ENCODE results near the gene ENTR1. TPM values are rescaled to one million over a fixed set of nuclear protein-coding genes. Genes with fewer than 3 reads are reported as not detected.

ENTR1 gene
- total and polyA plus RNA-seq, 10 of the 15 experiments (the other 5 are each of a cell fraction or from before 2014, with no cell fraction given), result 8.2 to 96.4 (median 41.1) TPM

GRCh38 chr9:136395020-136395340 lies 15.4 kb downstream of the ENTR1 start:
- Histone ChIP-seq H3K4me1 (ENCODE audit: control insufficient read depth, insufficient read depth, low read length) (peaks cover 5% of the 10 kb centered on the region), H3K9me3 (replicated peaks; ENCODE audit: control insufficient read depth, insufficient read depth, low read length) (no peaks in the 10 kb centered on the region), H3K4me3 (no peak overlapping the region), H3K4me2 (ENCODE audit: control insufficient read depth, insufficient read depth) (no peak overlapping the region), H4K20me1 (ENCODE audit: control insufficient read depth, insufficient read depth) (no peaks in the 10 kb centered on the region), H3K27ac (ENCODE audit: control insufficient read depth, insufficient read depth) (no peak overlapping the region), H2AFZ (ENCODE audit: control insufficient read depth, low read depth, low read length) (no peak overlapping the region), H3K79me2 (ENCODE audit: control insufficient read depth, insufficient read depth, low read length) (peaks cover 23% of the 10 kb centered on the region), H3K9ac (ENCODE audit: control insufficient read depth, insufficient read depth, low read length) (no peak overlapping the region), H3K27me3 (replicated peaks in 1 of 2; ENCODE audit: control insufficient read depth in 2 of 2, insufficient read depth in 2 of 2, low read length in 1 of 2) (no peaks in the 10 kb centered on the region), H3K36me3 (ENCODE audit: control insufficient read depth in 2 of 2, insufficient read depth in 2 of 2, low read length in 1 of 2) (peaks cover 19 to 33% of the 10 kb centered on the region in 2 experiments)
- intact Hi-C loops (cut with micrococcal nuclease; ENCODE audit: unreplicated experiment), result no loop called here
- POLR2A ChIA-PET, result no interaction called here
- SMC1A ChIA-PET (ENCODE audit: uncharacterized antibody, unreplicated experiment), result no interaction called here
- RAD21 ChIA-PET (ENCODE audit: unreplicated experiment), result no interaction called here
- no TSS peak for BruUV-seq (replicated peaks)
- CTCF ChIA-PET, result no interaction called here
- ATAC-seq (no peak), FAIRE-seq (no peak), DNase-seq (ENCODE audit: low read depth, low spot score) (no peak)
- TF ChIP-seq BCL3 (IDR thresholded peaks at IDR 0.05; ENCODE audit: borderline replicate concordance, insufficient read depth, low read depth, low read length, poor library complexity, severe bottlenecking) (peak; percentile 76), IRF3 (IDR thresholded peaks at IDR 0.05) (no peak)
- in situ Hi-C loops (cut with MboI), result loop anchor here (5.0 kb wide), 1 partner anchor 58 kb away; no protein-coding TSS in a partner anchor
- 96% methylated on average over 13 of the region's 13 CpGs for WGBS (ENCODE audit: insufficient coverage, insufficient replicate concordance, low lambda C conversion rate, missing lambda C conversion rate)

- ChIA-PET RAD21 (ENCODE audit: unreplicated experiment) (no interaction called here), SMC1A (ENCODE audit: uncharacterized antibody, unreplicated experiment) (interaction anchor here (1.1 kb wide), 1 partner anchor 9 kb away, joined by 3 read pairs; no protein-coding TSS in a partner anchor), CTCF (no interaction called here), POLR2A (no interaction called here)
- 87% methylated on average over 21 of the region's 21 CpGs for WGBS (ENCODE audit: insufficient coverage, insufficient replicate concordance, low lambda C conversion rate, missing lambda C conversion rate)
- Histone ChIP-seq H3K9me3 (replicated peaks; ENCODE audit: control insufficient read depth, insufficient read depth, low read length) (no peaks in the 10 kb centered on the region), H3K79me2 (ENCODE audit: control insufficient read depth, insufficient read depth, low read length) (peaks cover 18% of the 10 kb centered on the region), H3K36me3 (ENCODE audit: control insufficient read depth in 2 of 2, insufficient read depth in 2 of 2, low read length in 1 of 2) (peaks cover 23 to 33% of the 10 kb centered on the region in 2 experiments), H3K27me3 (replicated peaks in 1 of 2; ENCODE audit: control insufficient read depth in 2 of 2, insufficient read depth in 2 of 2, low read length in 1 of 2) (no peaks in the 10 kb centered on the region), H3K27ac (ENCODE audit: control insufficient read depth, insufficient read depth) (no peak overlapping the region), H3K4me2 (ENCODE audit: control insufficient read depth, insufficient read depth) (no peak overlapping the region), H2AFZ (ENCODE audit: control insufficient read depth, low read depth, low read length) (no peak overlapping the region), H3K4me1 (ENCODE audit: control insufficient read depth, insufficient read depth, low read length) (peaks cover 5% of the 10 kb centered on the region), H4K20me1 (ENCODE audit: control insufficient read depth, insufficient read depth) (no peaks in the 10 kb centered on the region), H3K9ac (ENCODE audit: control insufficient read depth, insufficient read depth, low read length) (no peak overlapping the region), H3K4me3 (no peak overlapping the region)
- in situ Hi-C loops (cut with MboI), result loop anchor here (5.0 kb wide), 1 partner anchor 57 kb away; no protein-coding TSS in a partner anchor
- ATAC-seq, result no peak
- DNase-seq (ENCODE audit: low read depth, low spot score), result no peak
- intact Hi-C loops (cut with micrococcal nuclease; ENCODE audit: unreplicated experiment), result no loop called here
- no TSS peak for BruUV-seq (replicated peaks)
- FAIRE-seq, result no peak
- TF ChIP-seq CHD1 (IDR thresholded peaks at IDR 0.05; ENCODE audit: low read depth, low read length) (no peak), IRF5 (IDR thresholded peaks at IDR 0.05; ENCODE audit: borderline replicate concordance) (no peak), SKIL (IDR thresholded peaks at IDR 0.05; ENCODE audit: low read depth, poor library complexity, severe bottlenecking) (no peak), RCOR1 (conservative IDR thresholded peaks at IDR 0.05; ENCODE audit: low read depth, low read length) (no peak)
Observed at GRCh38 chr9:136394312-136395019, 15.9 kb downstream of the ENTR1 start.

All from GM12878 (cell line).